Parathyroid adenoma (tissue), 2 donors: ENCODE data around the gene TMEM79.

ENCODE experiments used
- H2AFZ ChIP-seq: fragments of 300-600 bp; sonication (generic); one replicate; pipeline ENCODE4 v1.7.0; 2017; ENCODE audit warnings: antibody characterized with exemption, mild to moderate bottlenecking
- H3K27ac ChIP-seq: fragments of 300-600 bp; sonication (generic); one replicate; pipeline ENCODE4 v1.7.0; 2017
- H3K27me3 ChIP-seq: fragments of 300-600 bp; sonication (generic); one replicate; pipeline ENCODE4 v1.7.0; 2017; ENCODE audit warnings: low read length; ENCODE audit not compliant: control insufficient read depth, insufficient read depth
- H3K36me3 ChIP-seq: fragments of 300-600 bp; sonication (generic); one replicate; pipeline ENCODE4 v1.7.0; 2017; ENCODE audit warnings: low read length; ENCODE audit not compliant: control insufficient read depth, insufficient read depth
- H3K4me1 ChIP-seq: fragments of 300-600 bp; sonication (generic); one replicate; pipeline ENCODE4 v1.7.0; 2017; ENCODE audit warnings: control low read depth
- H3K4me2 ChIP-seq: fragments of 300-600 bp; sonication (generic); one replicate; pipeline ENCODE4 v1.7.0; 2017; ENCODE audit warnings: low read length
- H3K4me3 ChIP-seq: fragments of 300-600 bp; sonication (generic); one replicate; pipeline ENCODE4 v1.7.0; 2017; ENCODE audit warnings: low read depth, low read length
- H3K79me2 ChIP-seq: fragments of 300-600 bp; sonication (generic); one replicate; pipeline ENCODE4 v1.7.0; 2017; ENCODE audit warnings: control low read depth
- H3K9ac ChIP-seq: fragments of 300-600 bp; sonication (generic); one replicate; pipeline ENCODE4 v1.7.0; 2017; ENCODE audit warnings: mild to moderate bottlenecking
- H3K9me3 ChIP-seq: fragments of 300-600 bp; sonication (generic); one replicate; pipeline ENCODE4 v1.7.0; 2017; ENCODE audit warnings: low read length; ENCODE audit not compliant: control insufficient read depth
- CTCF ChIP-seq: fragments of 300-600 bp; sonication (generic); IDR thresholded peaks from one replicate; pipeline ENCODE4 v1.7.0; 2017; ENCODE audit warnings: antibody characterized with exemption, mild to moderate bottlenecking
- donor health status: primary hyperparathyroidism.

The TMEM79 gene

GRCh38 chr1:156270314-156270713, 13.8 kb upstream of the TMEM79 start:
- no peaks in the 10 kb centered on the region for H3K36me3 ChIP-seq
- no peak overlapping the region for H3K9ac ChIP-seq
- H3K4me1 ChIP-seq, result no peaks in the 10 kb centered on the region
- no peak overlapping the region for H3K4me2 ChIP-seq
- no peak overlapping the region for H3K4me3 ChIP-seq
- H2AFZ ChIP-seq, result no peak overlapping the region
- no peak for TF ChIP-seq CTCF
- no peaks in the 10 kb centered on the region for H3K79me2 ChIP-seq
- H3K27ac ChIP-seq, result no peak overlapping the region
- no peaks in the 10 kb centered on the region for H3K27me3 ChIP-seq
- H3K9me3 ChIP-seq, result no peaks in the 10 kb centered on the region

- TF ChIP-seq CTCF, result no peak
- H2AFZ ChIP-seq, result no peak overlapping the region
- no peak overlapping the region for H3K9ac ChIP-seq
- H3K79me2 ChIP-seq, result no peaks in the 10 kb centered on the region
- peaks cover 4% of the 10 kb centered on the region for H3K4me1 ChIP-seq
- no peaks in the 10 kb centered on the region for H3K27me3 ChIP-seq
- H3K27ac ChIP-seq, result no peak overlapping the region
- no peaks in the 10 kb centered on the region for H3K9me3 ChIP-seq
- H3K4me3 ChIP-seq, result no peak overlapping the region
- no peaks in the 10 kb centered on the region for H3K36me3 ChIP-seq
- no peak overlapping the region for H3K4me2 ChIP-seq
Measured at GRCh38 chr1:156276532-156276931, 7.6 kb upstream of the TMEM79 start.

GRCh38 chr1:156276966-156277381, 7.2 kb upstream of the TMEM79 start:
- H3K9ac ChIP-seq, result no peak overlapping the region

GRCh38 chr1:156279837-156280236, 4.3 kb upstream of the TMEM79 start:
- H3K4me2 ChIP-seq, result no peak overlapping the region
- H3K9me3 ChIP-seq, result no peaks in the 10 kb centered on the region
- peaks cover 9% of the 10 kb centered on the region for H3K4me1 ChIP-seq
- H3K27me3 ChIP-seq, result no peaks in the 10 kb centered on the region
- no peak overlapping the region for H3K9ac ChIP-seq
- H3K79me2 ChIP-seq, result no peaks in the 10 kb centered on the region
- TF ChIP-seq CTCF, result no peak
- no peak overlapping the region for H3K27ac ChIP-seq
- no peak overlapping the region for H3K4me3 ChIP-seq
- H2AFZ ChIP-seq, result no peak overlapping the region
- no peaks in the 10 kb centered on the region for H3K36me3 ChIP-seq

More at GRCh38 chr1:156276966-156277381, 7.2 kb upstream of the TMEM79 start:
- Histone ChIP-seq H3K4me3 (no peak overlapping the region), H3K27ac (no peak overlapping the region), H2AFZ (no peak overlapping the region), H3K27me3 (no peaks in the 10 kb centered on the region), H3K4me1 (peaks cover 6% of the 10 kb centered on the region), H3K4me2 (no peak overlapping the region), H3K36me3 (no peaks in the 10 kb centered on the region), H3K9me3 (no peaks in the 10 kb centered on the region), H3K79me2 (no peaks in the 10 kb centered on the region)
- TF ChIP-seq CTCF, result no peak

- no peaks in the 10 kb centered on the region for H3K79me2 ChIP-seq
- TF ChIP-seq CTCF, result no peak
- no peaks in the 10 kb centered on the region for H3K36me3 ChIP-seq
- H2AFZ ChIP-seq, result no peak overlapping the region
- peaks cover 9% of the 10 kb centered on the region for H3K4me1 ChIP-seq
- no peak overlapping the region for H3K4me3 ChIP-seq
- H3K9me3 ChIP-seq, result no peaks in the 10 kb centered on the region
- no peak overlapping the region for H3K9ac ChIP-seq
- no peaks in the 10 kb centered on the region for H3K27me3 ChIP-seq
- peak overlapping the region; percentile 78 for H3K27ac ChIP-seq
- H3K4me2 ChIP-seq, result peak overlapping the region; percentile 83
Measured at GRCh38 chr1:156281281-156281680, 2.8 kb upstream of the TMEM79 start.
